GM19035 (cell line): ENCODE results near the gene FIBP.
"Not testable (repeated sequence)": the region's sequence is repeated elsewhere in the genome, so short reads cannot be mapped to it uniquely, and the experiment has no call there.

Experiments
- ATAC-seq: cut with Tn5 transposase; IDR thresholded peaks from one replicate; pipeline ENCODE4 v1.9.1; 2021; ENCODE audit not compliant: unreplicated experiment

Gene FIBP

GRCh38 chr11:65849366-65849765 lies 38.9 kb downstream of the FIBP start:
- ATAC-seq, result no peak

GRCh38 chr11:65848693-65849092 lies 39.6 kb downstream of the FIBP start:
- ATAC-seq, result not testable (repeated sequence)

GRCh38 chr11:65847746-65848145 lies 40.5 kb downstream of the FIBP start:
- no peak for ATAC-seq

DNA sequence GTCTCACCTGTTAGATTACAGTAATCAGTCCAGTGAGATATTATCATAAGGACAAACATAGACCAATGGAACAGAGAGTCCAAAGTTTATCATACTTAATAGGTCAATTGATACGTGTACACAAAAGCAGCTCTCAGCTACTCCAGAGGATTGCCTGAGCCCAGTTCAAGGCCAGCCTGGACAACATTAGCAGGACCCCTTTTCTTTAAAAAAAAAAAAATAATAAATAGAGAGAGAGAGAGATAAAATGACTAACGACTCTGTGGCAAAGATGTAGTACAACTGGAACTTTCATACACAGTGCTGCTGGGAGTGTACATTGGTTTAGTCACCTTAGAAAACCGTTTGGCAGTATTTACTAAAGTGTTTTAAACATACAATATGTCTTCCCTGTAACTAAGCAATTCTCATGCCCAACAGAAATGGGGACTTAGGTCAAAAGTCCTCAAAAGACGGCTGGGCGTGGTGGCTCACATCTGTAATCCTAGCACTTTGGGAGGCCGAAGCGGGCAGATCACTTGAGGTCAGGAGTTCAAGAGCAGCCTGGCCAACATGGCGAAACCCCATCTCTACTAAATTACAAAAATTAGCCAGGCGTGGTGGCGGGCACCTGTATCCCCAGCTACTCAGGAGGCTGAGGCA lies 43.9 kb downstream of the FIBP start:
- ATAC-seq, result no peak

DNA sequence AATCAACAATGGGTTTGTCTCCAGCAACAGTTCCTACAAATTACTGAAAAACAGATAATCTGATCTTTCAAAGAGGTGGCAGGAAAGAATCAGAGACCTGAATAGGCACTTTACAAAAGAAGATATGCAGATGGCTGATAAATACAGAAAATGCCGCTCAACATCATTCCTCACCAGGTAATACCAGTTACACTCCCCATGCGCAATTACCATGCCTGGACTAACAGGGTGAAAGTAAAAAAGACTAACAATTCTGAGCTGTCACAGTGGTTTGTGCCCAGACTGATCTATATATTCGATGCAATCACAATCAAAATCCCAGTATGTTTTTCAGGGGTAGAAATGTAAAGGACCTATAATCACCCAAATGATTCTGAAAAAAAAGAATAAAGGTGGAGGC lies 44.5 kb downstream of the FIBP start:
- no peak for ATAC-seq

DNA sequence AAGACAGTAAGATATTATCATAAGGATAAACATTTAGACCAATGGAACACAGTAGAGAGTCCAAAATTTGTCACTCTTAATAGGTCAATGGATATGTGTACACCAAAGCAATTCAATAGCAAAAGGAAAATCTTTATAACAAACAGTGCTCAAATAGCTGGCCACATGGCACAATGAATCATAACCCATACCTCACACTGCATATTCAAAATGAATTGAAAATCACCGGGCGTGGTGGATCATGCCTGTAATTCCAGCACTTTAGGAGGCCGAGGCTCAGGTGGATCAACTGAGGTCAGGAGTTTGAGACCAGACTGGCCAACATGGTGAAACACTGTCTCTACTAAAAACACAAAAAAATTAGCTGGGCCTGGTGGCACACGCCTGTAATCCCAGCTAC lies 46.1 kb downstream of the FIBP start:
- no peak for ATAC-seq

DNA sequence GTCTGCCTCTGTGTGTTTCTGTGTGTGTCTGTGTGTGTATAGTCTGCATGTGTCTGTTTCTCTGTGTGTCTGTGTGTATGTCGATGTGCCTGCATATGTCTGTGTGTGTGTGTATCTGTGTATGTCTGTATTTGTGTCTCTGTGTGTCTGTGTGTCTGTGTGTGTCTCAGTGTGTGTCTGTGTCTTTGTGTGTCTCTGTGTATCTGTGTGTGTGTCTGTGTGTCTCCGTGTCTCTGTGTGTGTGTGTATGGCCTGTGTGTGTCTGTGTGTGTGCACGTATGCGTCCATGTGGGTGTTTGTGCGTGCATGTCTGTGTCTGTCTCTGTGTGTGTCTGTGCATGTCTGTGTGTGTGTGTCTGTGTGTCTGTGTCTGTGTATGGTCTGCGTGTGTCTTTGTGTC lies 54.1 kb downstream of the FIBP start:
- ATAC-seq, result no peak
